GM23338 (cell line): Measurements from ENCODE around the gene ANKFY1. TPM values are rescaled to one million over a fixed set of nuclear protein-coding genes. Genes with fewer than 3 reads are reported as not detected.

ENCODE experiments used
- ATAC-seq: fragments of 200-7000 bp; cut with Tn5 transposase; 3 replicates; pipeline ENCODE4 v1.9.1; 2020
- DNase-seq: peaks from one replicate; pipeline ENCODE4 v3.0.0-alpha.2; 2015; ENCODE audit warnings: low spot score
- H2AFZ ChIP-seq: fragments of 200-600 bp; sonication (generic); 2 replicates; pipeline ENCODE4 v1.8.0; 2016; ENCODE audit warnings: antibody characterized with exemption, mild to moderate bottlenecking, moderate library complexity
- H3F3A ChIP-seq: fragments of 200-600 bp; sonication (generic); replicated peaks from 2 replicates; pipeline ENCODE4 v1.8.0; 2017; ENCODE audit warnings: antibody characterized with exemption, mixed run types, low read depth
- H3K27ac ChIP-seq: fragments of 200-600 bp; sonication (generic); 2 replicates; pipeline ENCODE4 v1.6.1; 2016; ENCODE audit warnings: low read depth
- H3K27me3 ChIP-seq: fragments of 200-600 bp; sonication (generic); 2 replicates; pipeline ENCODE4 v1.8.0; 2016; ENCODE audit warnings: mild to moderate bottlenecking, mixed run types, moderate library complexity; ENCODE audit not compliant: insufficient read depth
- H3K36me3 ChIP-seq: fragments of 200-600 bp; sonication (generic); 2 replicates; pipeline ENCODE4 v1.8.0; 2016; ENCODE audit warnings: mild to moderate bottlenecking; ENCODE audit not compliant: insufficient read depth
- H3K4me1 ChIP-seq: fragments of 200-600 bp; sonication (generic); 2 replicates; pipeline ENCODE4 v1.8.0; 2016; ENCODE audit warnings: mild to moderate bottlenecking, moderate library complexity; ENCODE audit not compliant: insufficient read depth
- H3K4me2 ChIP-seq: fragments of 200-600 bp; sonication (generic); 2 replicates; pipeline ENCODE4 v1.7.1; 2017; ENCODE audit warnings: mixed run types
- H3K4me3 ChIP-seq: fragments of 200-600 bp; sonication (generic); 2 replicates; pipeline ENCODE4 v1.6.1; 2016; ENCODE audit warnings: mixed run types
- H3K79me2 ChIP-seq: fragments of 200-600 bp; sonication (generic); replicated peaks from 2 replicates; pipeline ENCODE4 v1.8.0; 2017; ENCODE audit warnings: mild to moderate bottlenecking; ENCODE audit not compliant: insufficient read depth
- H3K9me2 ChIP-seq: fragments of 200-600 bp; sonication (generic); 2 replicates; pipeline ENCODE4 v1.8.0; 2017; ENCODE audit not compliant: insufficient read depth
- H4K20me1 ChIP-seq: fragments of 200-600 bp; sonication (generic); replicated peaks from 2 replicates; pipeline ENCODE4 v1.8.0; 2017; ENCODE audit warnings: mild to moderate bottlenecking; ENCODE audit not compliant: insufficient read depth
- H3K27ac Mint-ChIP-seq: 2 replicates; pipeline ENCODE4 v1.8.0; 2020; ENCODE audit warnings: inconsistent platforms, mild to moderate bottlenecking, moderate library complexity, mixed read lengths
- H3K27me3 Mint-ChIP-seq: 3 replicates; pipeline ENCODE4 v1.8.0; 2022; ENCODE audit warnings: low read depth, mild to moderate bottlenecking, moderate library complexity, mixed read lengths, inconsistent platforms; ENCODE audit not compliant: insufficient read depth, poor library complexity
- H3K36me3 Mint-ChIP-seq: 3 replicates; pipeline ENCODE4 v1.8.0; 2021; ENCODE audit warnings: low read depth, mild to moderate bottlenecking, inconsistent platforms, moderate library complexity, mixed read lengths
- H3K4me1 Mint-ChIP-seq: 3 replicates; pipeline ENCODE4 v1.8.0; 2020; ENCODE audit warnings: mild to moderate bottlenecking, inconsistent platforms, mixed read lengths
- H3K4me3 Mint-ChIP-seq: 3 replicates; pipeline ENCODE4 v1.8.0; 2021; ENCODE audit warnings: moderate library complexity, mild to moderate bottlenecking, inconsistent platforms, mixed read lengths
- H3K9me3 Mint-ChIP-seq: 3 replicates; pipeline ENCODE4 v1.8.0; 2020; ENCODE audit warnings: moderate library complexity, mild to moderate bottlenecking, inconsistent platforms, mixed read lengths
- ETS1 ChIP-seq: IDR thresholded peaks from 2 replicates; pipeline ENCODE4 v1.6.1; 2016; ENCODE audit warnings: antibody characterized with exemption
- REST ChIP-seq: IDR thresholded peaks from one replicate; pipeline ENCODE4 v1.6.1; 2018; ENCODE audit warnings: antibody characterized with exemption; ENCODE audit not compliant: unreplicated experiment
- ZNF331 ChIP-seq: fragments of 250-450 bp; sonication (Bioruptor Pico); IDR thresholded peaks from 2 replicates; pipeline ENCODE4 v1.5.0; 2020; ENCODE audit warnings: low read depth, mild to moderate bottlenecking, moderate library complexity
- ZNF462 ChIP-seq: fragments of 250-450 bp; sonication (Bioruptor Pico); IDR thresholded peaks from 2 replicates; pipeline ENCODE4 v1.5.0; 2020; ENCODE audit warnings: mild to moderate bottlenecking, moderate library complexity
- polyA plus RNA-seq: library from polyadenylated mRNA; unstranded; fragments of >200 nt; fragmentation: Nextera tagmentation; extraction: Ambion mirVana; gene quantifications from 2 replicates; pipeline ENCODE4 v1.2.1, GENCODE V29; 2016
- total RNA-seq: library from RNA; depleted of rRNA; stranded (reverse); fragments of >200 nt; shearing (Covaris generic); gene quantifications from 2 replicates; pipeline ENCODE4 v1.2.3, GENCODE V29; 2014

Gene ANKFY1
- total and polyA plus RNA-seq, 2 experiments from 2014 or later = 12.9 to 44.4 TPM

DNA sequence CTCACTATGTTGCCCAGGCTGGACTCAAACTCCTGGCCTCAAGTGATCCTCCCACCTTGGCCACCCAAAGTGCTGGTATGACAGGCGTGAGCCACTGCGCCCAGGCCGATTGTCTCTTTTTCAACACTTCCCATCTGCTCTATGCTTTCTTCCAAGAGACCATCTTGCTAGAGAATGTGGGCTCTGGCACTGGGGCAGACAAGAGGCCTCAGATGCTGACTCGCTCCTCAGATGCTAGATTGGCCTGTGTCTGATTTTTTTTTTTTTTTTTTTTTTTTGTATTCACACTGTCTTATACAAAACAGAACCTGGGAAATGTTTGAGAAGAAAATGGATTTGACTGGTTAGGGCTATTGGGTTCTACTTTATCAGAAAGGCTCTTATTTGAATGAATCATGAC is 62.6 kb downstream of the ANKFY1 start (continued):
- TF ChIP-seq ZNF462 (CRISPR knock-in tag) = no peak
- no peak for TF ChIP-seq REST

- DNase-seq = peak; percentile 84
- no peak overlapping the region for H3K4me3 ChIP-seq
- H3K4me2 ChIP-seq = no peak overlapping the region
- H3K27me3 ChIP-seq = no peaks in the 10 kb centered on the region
- Mint-ChIP-seq H3K36me3 (peaks cover 44% of the 10 kb centered on the region), H3K4me1 (no peaks in the 10 kb centered on the region; the same call in 2 of the 3 replicates), H3K9me3 (no peaks in the 10 kb centered on the region), H3K4me3 (no peak overlapping the region), H3K27ac (peak overlapping the region; percentile 80; the same call in 1 of the 2 replicates), H3K27me3 (peaks cover 2% of the 10 kb centered on the region)
- H2AFZ ChIP-seq = no peak overlapping the region
- H3K4me1 ChIP-seq = no peaks in the 10 kb centered on the region
- peaks cover 7% of the 10 kb centered on the region for H3F3A ChIP-seq
- no peaks in the 10 kb centered on the region; the same call in 1 of the 2 replicates for H4K20me1 ChIP-seq
- peak overlapping the region; percentile 5; the same call in 1 of the 2 replicates for H3K27ac ChIP-seq
- no peaks in the 10 kb centered on the region for H3K9me2 ChIP-seq
- H3K79me2 ChIP-seq = no peaks in the 10 kb centered on the region
- peak; percentile 73 for ATAC-seq
- H3K36me3 ChIP-seq = peaks cover 14% of the 10 kb centered on the region
- TF ChIP-seq ZNF331 (CRISPR knock-in tag) = no peak
- no peak for TF ChIP-seq ETS1
Measured at GRCh38 chr17:4199818-4200402, 63.9 kb downstream of the ANKFY1 start.
